ENCODE results near the gene TMEM171.
A peak's percentile ranks its signal among the peaks of the same experiment; 100 is the strongest.

Gene TMEM171

GRCh38 chr5:73152411-73153388 is 32.3 kb downstream of the TMEM171 start:
- no peak for ATAC-seq

- ATAC-seq = no peak
Observed at GRCh38 chr5:73153513-73153912, 33.1 kb downstream of the TMEM171 start.

- no peak for ATAC-seq
Observed at GRCh38 chr5:73154208-73155006, 34.0 kb downstream of the TMEM171 start.

GRCh38 chr5:73155271-73156222 is 35.2 kb downstream of the TMEM171 start:
- no peak for ATAC-seq

GRCh38 chr5:73157414-73158303 is 37.3 kb downstream of the TMEM171 start:
- no peak for ATAC-seq

- no peak for ATAC-seq
Observed at GRCh38 chr5:73158313-73158712, 37.9 kb downstream of the TMEM171 start.

GRCh38 chr5:73160239-73160671 is 39.9 kb downstream of the TMEM171 start:
- ATAC-seq = peak; percentile 96

GRCh38 chr5:73170522-73170921 is 50.1 kb downstream of the TMEM171 start:
- no peak for ATAC-seq

GRCh38 chr5:73171495-73171894 is 51.1 kb downstream of the TMEM171 start:
- no peak for ATAC-seq

- ATAC-seq = no peak
Observed at GRCh38 chr5:73172951-73173350, 52.6 kb downstream of the TMEM171 start, which contains the start of gene TMEM174. Gene TMEM174, plus strand, starts transcription at chr5:73173193. Its CDS starts 51 bp downstream, at chr5:73173244.

GRCh38 chr5:73174100-73174815 is 53.9 kb downstream of the TMEM171 start:
- ATAC-seq = no peak

- no peak for ATAC-seq
Observed at GRCh38 chr5:73176250-73176649, 55.9 kb downstream of the TMEM171 start.

- ATAC-seq = no peak
Observed at GRCh38 chr5:73178265-73178664, 57.9 kb downstream of the TMEM171 start.

GRCh38 chr5:73179730-73180129 is 59.4 kb downstream of the TMEM171 start:
- no peak for ATAC-seq

- no peak for ATAC-seq
Observed at GRCh38 chr5:73180566-73180965, 60.2 kb downstream of the TMEM171 start.
